GF-D8 (cell line): Measurements from ENCODE around the gene TCF25.
"Not testable (repeated sequence)": the region's sequence is repeated elsewhere in the genome, so short reads cannot be mapped to it uniquely, and the experiment has no call there.

Source experiments
- DNase-seq: peaks from one replicate; lab custom pipeline; 2025; lab: John Stamatoyannopoulos, UW

TCF25 gene

GRCh38 chr16:89873109-89873971 is at the start of gene TCF25:
Gene TCF25, plus strand, starts transcription at chr16:89873592. Its CDS starts 76 bp downstream, at chr16:89873668.
- peak; percentile 66 for DNase-seq

DNA sequence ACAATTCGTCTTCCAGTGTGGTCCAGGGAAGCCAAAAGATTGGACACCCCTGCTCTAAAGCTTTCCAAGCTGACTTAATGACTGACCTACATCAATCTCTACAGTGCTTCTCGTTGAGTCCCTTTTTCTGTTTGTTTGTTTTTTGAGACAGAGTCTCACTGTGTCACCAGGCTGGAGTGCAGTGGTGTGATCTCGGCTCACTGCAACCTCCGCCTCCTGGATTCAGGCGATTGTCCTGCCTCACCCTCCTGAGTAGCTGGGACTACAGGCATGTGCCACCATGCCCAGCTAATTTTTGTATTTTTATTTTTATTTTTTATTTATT is 49.6 kb upstream of the TCF25 start:
- not testable (repeated sequence) for DNase-seq

DNA sequence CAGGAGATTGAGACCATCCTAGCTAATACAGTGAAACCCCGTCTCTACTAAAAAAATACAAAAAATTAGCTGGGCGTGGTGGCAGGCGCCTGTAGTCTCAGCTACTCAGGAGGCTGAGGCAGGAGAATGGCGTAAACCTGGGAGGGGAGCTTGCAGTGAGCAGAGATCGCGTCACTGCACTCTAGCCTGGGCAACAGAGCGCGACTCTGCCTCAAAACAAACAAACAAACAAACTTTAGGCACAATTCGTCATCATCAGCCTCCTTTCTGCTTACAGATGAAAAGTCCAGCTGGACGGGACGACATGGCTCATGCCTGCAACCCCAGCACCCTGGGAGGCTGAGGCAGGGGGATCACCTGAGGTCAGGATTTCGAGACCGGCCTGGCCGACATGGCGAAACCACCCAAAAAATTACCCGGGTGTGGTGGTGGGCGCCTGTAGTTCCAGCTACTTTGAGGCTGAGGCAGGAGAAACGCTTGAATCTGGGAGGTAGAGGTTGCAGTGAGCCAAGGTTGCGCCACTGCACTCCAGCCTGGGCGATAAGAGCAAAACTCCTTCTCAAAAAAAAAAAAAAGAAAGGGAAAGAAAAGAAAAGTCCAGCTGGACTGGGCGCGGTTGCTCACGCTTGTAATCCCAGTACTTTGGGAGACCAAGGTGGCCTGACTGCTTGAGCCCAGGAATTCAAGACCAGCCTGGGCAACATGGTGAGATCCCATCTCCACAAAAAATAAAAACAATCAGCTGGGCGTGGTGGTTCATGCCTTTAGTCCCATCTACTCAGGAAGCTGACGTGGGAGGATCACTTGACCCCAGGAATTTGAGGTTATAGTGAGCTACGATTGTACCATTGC is 46.6 kb upstream of the TCF25 start:
- no peak for DNase-seq

DNA sequence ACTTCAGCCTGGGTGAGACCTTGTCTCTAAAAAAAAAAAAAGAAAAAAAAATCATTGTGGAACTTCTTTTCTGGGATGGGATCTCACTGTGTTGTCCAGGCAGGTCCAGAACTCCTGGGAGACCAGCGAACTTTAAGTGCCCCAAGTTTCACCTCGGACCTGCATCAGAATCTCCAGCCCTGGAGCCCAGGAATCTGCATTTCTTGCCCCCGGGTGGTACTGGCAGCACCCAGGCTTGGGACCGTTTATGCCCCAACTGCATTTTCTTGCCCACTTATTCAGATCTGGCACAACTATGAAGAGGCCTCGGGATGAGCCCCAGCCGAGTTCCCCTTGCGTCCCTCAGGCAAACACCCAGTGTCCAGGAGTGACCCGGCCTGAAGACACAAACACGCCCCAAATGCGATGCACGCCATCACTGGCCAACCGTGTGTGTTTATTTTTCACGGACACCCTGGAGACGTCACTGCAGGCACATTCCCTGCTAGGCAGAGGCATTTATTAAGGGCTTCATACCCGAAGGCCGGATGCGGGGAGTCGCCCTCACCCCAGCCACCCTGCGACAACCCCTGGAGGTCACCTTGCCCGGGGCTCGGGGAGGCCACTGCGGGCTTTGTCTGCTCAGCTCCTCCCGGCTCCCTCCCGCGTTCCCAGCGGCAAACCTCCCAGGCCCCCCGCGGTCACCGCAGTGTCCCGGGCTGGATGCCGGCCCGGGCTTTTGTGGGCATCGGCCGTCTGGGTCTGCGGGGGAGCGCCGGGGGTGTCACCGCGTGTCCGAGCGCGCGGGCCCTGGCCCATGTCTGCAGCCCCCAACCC is 45.8 kb upstream of the TCF25 start:
- no peak for DNase-seq

GRCh38 chr16:89828199-89828869 is 45.1 kb upstream of the TCF25 start, which contains the start of gene SPIRE2:
Gene SPIRE2, plus strand, starts transcription at chr16:89828475. Its CDS starts 76 bp downstream, at chr16:89828551.
- DNase-seq: no peak

- no peak for DNase-seq
Measured at GRCh38 chr16:89828870-89829629, 44.3 kb upstream of the TCF25 start.

DNA sequence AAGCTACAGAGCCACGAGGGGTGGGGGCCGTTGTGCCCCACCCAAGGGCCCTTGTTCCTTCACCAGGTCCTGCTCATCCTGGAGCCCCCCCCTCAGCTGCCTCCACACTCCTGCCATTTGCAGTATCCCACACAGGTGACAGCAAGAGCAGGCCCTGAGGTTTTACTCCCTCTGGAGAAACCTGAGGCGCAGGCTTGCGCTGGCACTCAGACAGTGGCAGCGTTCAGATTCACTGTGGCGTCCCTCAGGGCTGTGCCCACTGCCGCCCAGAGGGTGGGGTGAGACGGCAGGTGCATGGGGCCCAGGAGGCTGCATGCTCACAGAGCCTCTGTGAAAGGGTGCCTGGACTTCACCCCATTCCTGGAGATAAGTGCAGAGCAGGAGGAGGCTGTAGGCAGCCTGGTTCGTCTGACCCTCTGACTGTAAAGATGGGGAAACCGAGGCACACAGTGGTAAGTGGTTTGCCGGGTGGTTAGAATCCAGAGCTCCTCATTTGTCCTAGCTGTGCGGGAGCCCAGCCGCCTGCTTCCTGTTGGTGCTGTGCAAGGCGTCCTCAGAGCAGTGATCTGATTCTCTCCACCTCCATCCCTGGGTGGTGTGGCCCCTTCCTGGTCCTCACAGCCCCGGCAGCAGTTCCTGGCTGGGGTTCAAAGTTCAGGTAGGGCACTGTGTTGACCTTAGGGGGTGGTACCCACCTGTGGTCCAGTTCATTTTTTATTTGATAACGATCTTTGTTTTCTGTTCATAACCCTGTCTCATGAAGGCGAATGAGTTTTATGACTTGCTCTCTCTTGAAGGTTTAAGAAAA is 43.6 kb upstream of the TCF25 start:
- no peak for DNase-seq

DNA sequence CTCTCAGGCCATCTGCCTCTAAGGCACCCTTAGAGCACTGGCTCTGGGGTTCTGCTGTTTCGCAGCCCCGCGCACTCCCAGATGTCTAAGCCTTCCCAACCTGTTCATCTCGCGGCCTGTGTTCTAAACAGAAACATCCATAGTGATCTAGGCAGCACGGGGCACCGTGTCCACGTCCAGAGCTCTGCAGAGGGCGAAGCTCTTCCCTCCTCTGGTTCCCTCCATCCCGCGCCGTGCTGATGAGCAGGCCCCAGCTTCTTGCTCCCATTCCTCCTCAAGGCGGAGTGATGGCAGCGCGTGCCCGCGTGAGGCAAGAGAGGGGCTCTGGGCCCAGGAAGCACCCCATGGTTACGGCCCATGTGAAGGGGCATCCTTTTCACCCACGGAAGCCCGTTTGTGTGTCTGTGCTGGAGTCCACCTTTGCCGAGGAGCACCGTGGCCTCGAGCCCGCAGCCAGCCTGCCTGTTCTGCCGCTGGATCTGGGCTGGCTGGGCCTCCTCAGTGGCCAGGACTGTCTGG is 41.5 kb upstream of the TCF25 start:
- DNase-seq: no peak

DNA sequence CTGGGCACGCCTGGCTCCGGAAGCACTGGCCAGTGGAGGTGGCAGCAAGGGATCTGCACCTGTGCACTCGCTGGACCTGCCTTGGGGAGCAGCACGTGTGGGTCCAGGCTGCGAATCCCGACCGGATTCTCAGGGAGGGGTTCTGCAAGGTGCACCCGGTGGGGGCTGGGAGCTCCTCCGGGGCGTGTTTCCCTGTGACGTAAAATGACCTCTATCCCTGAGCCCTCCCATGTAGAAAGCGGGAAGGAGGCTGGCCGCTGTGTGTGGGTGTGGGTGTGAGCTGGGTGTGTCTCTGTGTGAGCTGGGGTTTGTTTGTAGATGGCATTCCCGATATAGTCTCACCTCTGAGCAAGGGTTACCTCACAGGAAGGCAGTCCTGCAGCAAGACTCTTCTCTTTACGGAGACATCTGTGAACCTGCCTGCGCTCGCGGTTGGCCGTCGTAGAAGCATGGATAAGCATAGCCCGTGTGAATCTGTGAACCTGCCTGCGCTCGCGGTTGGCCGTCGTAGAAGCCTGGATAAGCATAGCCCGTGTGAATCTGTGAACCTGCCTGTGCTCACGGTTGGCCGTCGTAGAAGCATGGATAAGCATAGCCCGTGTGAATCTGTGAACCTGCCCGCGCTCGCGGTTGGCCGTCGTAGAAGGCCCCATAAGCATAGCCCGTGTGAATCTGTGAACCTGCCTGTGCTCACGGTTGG is 39.6 kb upstream of the TCF25 start:
- DNase-seq: not testable (repeated sequence)

DNA sequence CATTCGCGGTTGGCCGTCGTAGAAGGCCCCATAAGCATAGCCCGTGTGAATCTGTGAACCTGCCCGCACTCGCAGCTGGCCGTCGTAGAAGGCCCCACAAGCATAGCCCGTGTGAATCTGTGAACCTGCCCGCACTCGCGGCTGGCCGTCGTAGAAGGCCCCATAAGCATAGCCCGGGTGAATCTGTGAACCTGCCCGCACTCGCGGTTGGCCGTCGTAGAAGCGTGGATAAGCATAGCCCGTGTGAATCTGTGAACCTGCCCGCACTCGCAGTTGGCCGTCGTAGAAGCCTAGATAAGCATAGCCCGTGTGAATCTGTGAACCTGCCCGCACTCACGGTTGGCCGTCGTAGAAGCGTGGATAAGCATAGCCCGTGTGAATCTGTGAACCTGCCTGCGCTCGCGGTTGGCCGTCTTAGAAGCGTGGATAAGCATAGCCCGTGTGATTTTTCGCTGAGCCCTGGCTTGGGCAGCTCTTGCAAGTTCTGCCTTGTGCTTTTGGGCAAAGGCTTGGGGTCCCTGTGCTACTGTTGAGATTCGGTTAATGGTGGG is 38.5 kb upstream of the TCF25 start:
- not testable (repeated sequence) for DNase-seq

GRCh38 chr16:89836484-89836883 is 36.9 kb upstream of the TCF25 start:
- DNase-seq: not testable (repeated sequence)

GRCh38 chr16:89837014-89837546 is 36.3 kb upstream of the TCF25 start:
- DNase-seq: no peak

GRCh38 chr16:89841275-89841674 is 32.1 kb upstream of the TCF25 start:
- DNase-seq: no peak

- no peak for DNase-seq
Measured at GRCh38 chr16:89842471-89843408, 30.7 kb upstream of the TCF25 start.

DNA sequence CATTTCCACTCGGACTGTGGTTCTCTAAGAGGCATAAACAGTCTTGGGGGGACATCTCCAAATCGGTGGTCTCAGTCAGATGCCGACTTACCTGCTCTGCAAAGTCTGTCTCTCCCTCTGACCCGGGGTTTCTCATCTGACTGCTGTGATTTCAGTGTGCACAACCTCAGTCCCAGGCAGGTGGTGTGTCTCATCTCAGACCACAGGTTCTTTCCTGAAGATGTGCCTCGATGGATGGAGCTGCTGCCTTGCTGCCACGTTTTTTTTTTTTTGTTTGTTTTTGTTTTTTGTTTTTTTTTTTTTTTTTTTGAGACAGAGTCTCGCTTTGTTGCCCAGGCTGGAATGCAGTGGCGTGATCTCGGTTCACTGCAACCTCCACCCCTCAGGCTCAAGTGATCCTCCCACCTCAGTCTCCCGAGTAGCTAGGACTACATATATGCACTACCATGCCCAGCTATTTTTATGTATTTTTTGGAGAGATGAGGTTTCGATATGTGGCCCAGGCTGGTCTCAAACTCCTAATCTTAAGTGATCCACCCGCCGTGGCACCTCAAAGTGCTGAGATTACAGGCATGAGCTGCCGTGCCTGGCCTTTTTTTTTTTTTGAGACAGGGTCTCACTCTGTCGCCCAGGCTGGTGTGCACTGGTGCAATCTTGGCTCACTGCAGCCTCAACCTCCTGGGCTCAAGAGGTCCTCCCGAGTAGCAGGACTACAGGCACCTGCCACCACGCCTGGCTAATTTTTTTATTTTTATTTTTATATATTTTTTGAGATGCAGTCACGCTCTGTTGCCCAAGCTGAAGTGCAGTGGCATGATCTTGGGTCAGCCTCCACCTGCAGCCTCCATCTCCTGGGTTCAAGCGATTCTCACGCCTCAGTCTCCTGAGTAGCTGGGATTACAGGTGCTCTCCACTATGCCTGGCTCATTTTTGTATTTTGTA is 29.7 kb upstream of the TCF25 start:
- DNase-seq: no peak

- DNase-seq: no peak
Measured at GRCh38 chr16:89844739-89845339, 28.6 kb upstream of the TCF25 start.
